SK-N-MC (cell line): ENCODE measurements around the gene STAT5A.
A peak's percentile ranks its signal among the peaks of the same experiment; 100 is the strongest.

ENCODE experiments used
- DNase-seq: peaks from one replicate; pipeline ENCODE4 v3.0.0-alpha.2; 2011; ENCODE audit warnings: low read depth, low spot score
- H3K27ac ChIP-seq: fragments of 200-600 bp; sonication (generic); 2 replicates; pipeline ENCODE4 v1.5.1; 2016; ENCODE audit warnings: mixed run types
- H3K36me3 ChIP-seq: fragments of 200-600 bp; sonication (generic); 2 replicates; pipeline ENCODE4 v1.6.1; 2017; ENCODE audit warnings: antibody characterized with exemption, low read length, mixed read lengths; ENCODE audit not compliant: insufficient read depth
- H3K4me3 ChIP-seq: fragments of 200-600 bp; sonication (generic); 2 replicates; pipeline ENCODE4 v1.5.1; 2016
- H3K9ac ChIP-seq: fragments of 200-600 bp; sonication (generic); 2 replicates; pipeline ENCODE4 v1.8.0; 2017; ENCODE audit warnings: mixed run types, mixed read lengths; ENCODE audit not compliant: insufficient read length
- H3K9me3 ChIP-seq: fragments of 200-600 bp; sonication (generic); 2 replicates; pipeline ENCODE4 v1.6.1; 2017; ENCODE audit warnings: low read depth, mild to moderate bottlenecking, antibody characterized with exemption, low read length, moderate library complexity, mixed read lengths
- EZH2 ChIP-seq: fragments of 200-600 bp; sonication (generic); IDR thresholded peaks from one replicate; pipeline ENCODE4 v1.6.1; 2017; ENCODE audit warnings: antibody characterized with exemption
- FOXP2 ChIP-seq: optimal IDR thresholded peaks from 2 replicates; pipeline ENCODE3; 2011; ENCODE audit warnings: mild to moderate bottlenecking, moderate library complexity; ENCODE audit not compliant: insufficient read depth; ENCODE audit errors: extremely low read length, control extremely low read depth
- POLR2AphosphoS5 ChIP-seq: IDR thresholded peaks from 2 replicates; pipeline ENCODE4 v1.6.1; 2012; ENCODE audit warnings: mild to moderate bottlenecking, low read depth, low read length, borderline replicate concordance

The STAT5A gene

DNA sequence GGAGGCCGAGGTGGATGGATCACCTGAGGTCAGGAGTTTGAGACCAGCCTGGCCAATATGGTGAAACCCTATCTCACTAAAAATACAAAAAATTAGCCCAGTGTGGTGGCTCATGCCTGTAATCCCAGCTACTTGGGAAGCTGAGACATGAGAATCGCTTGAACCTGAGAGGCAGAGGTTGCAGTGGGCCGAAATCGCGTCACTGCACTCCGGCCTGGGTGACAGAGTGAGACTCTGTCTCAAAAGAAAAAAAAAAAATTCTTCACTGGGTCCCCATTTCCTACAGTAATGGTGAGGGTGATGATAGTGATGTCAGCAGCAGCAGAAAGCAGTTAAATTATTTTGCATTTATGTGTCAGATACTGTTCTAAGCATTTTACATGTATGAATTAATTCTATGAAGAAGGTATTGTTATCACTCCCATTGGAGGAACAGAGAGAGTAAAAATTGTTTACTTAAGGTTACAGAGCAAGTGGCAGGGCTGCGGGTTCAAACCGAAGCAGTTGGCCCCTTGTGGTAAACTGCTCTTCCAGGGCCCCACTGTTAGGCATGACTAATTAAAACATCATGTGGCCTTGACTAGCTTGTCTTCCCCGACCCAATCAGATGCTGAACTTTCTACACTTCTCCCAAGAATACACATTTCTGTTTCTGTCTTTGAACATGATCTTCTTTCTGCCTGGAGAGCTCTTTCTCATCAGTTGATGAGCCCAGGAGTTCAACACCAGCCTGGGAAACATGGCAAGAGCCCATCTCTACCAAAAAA lies 54.1 kb downstream of the STAT5A start:
- Histone ChIP-seq H3K9ac (no peak overlapping the region), H3K4me3 (peak overlapping the region; percentile 42), H3K27ac (peak overlapping the region; percentile 83), H3K36me3 (peaks cover 35% of the 10 kb centered on the region), H3K9me3 (no peaks in the 10 kb centered on the region)
- peak; percentile 51 for DNase-seq
- TF ChIP-seq FOXP2, result no peak
- no peak for TF ChIP-seq EZH2
- no peak for TF ChIP-seq POLR2AphosphoS5

DNA sequence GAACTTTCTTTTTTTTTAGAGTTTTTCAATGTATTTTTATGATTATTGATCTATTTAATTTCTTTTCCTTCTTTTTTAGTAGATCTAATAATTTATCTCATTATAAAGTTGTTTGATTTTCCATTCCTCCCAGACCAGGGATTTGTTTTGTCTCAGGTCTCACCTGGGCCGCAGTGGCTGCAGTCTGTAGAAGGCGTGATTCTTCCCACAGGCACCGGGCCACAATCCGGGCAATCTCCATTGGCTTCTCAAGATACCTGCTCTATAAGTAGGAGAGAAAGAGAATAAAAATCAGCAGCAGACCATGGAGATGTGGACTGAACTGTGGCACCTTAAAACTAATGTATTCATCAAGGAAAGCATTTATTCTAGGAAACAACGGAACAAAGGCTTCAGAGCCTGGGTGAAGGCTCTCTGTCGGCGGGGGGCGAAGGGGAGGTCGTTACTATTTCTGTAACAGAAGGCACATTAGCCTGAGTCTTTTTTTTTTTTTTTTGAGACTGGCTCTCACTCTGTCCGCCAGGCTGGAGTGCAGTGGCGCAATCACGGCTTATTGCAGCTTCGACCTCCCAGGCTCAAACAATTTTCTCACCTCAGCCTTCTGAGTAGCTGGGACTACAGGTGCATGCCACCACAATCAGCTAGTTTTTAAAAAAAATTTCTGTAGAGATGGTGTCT lies 57.2 kb downstream of the STAT5A start:
- no peak overlapping the region for H3K4me3 ChIP-seq
- no peaks in the 10 kb centered on the region for H3K9me3 ChIP-seq
- peaks cover 22% of the 10 kb centered on the region for H3K36me3 ChIP-seq
- H3K27ac ChIP-seq, result no peak overlapping the region
- TF ChIP-seq FOXP2 (no peak), POLR2AphosphoS5 (no peak), EZH2 (no peak)
- no peak for DNase-seq
- H3K9ac ChIP-seq, result no peak overlapping the region

DNA sequence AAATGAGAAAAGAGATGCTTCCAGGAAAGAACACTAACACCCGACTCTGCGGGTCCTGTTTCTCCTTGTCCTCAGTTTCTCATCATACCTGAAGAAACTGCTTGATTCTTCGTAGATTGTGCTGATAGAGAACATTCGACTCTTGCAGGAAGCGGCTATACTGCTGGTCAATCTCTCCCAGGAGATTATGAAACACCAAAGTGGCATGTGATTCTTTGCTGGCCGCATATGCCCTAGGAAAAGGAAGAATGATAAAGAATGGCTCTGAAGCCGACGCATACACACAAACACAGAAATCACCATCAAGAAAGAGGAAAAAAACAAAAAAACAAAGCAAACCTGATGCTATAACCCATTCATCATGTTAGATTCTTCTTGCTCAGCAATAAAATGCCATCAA lies 58.2 kb downstream of the STAT5A start:
- no peaks in the 10 kb centered on the region for H3K9me3 ChIP-seq
- H3K4me3 ChIP-seq, result no peak overlapping the region
- no peak overlapping the region for H3K9ac ChIP-seq
- TF ChIP-seq EZH2 (no peak), FOXP2 (no peak), POLR2AphosphoS5 (no peak)
- peaks cover 22% of the 10 kb centered on the region for H3K36me3 ChIP-seq
- DNase-seq, result no peak
- H3K27ac ChIP-seq, result no peak overlapping the region

DNA sequence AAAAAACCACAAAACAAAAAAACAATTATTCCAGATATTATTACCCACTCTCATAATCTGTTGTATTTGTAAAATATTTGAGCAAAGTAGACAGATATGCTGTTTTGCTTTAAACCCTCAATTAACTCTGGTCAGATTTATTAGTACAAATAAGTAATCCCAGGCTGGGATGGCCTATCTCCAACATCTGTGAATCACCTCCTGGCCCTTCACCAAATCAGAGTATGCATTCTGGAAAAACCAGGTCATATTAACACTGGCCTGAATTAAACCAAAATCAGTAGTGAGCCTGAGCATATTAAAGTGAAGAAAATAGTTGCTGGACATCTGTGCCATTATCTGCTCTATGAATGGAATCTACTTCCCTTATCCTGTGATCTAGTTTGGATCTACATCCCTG lies 58.9 kb downstream of the STAT5A start:
- Histone ChIP-seq H3K27ac (no peak overlapping the region), H3K9ac (no peak overlapping the region), H3K9me3 (no peaks in the 10 kb centered on the region), H3K36me3 (peaks cover 22% of the 10 kb centered on the region), H3K4me3 (no peak overlapping the region)
- DNase-seq, result no peak
- TF ChIP-seq EZH2, result no peak
- no peak for TF ChIP-seq POLR2AphosphoS5
- no peak for TF ChIP-seq FOXP2

DNA sequence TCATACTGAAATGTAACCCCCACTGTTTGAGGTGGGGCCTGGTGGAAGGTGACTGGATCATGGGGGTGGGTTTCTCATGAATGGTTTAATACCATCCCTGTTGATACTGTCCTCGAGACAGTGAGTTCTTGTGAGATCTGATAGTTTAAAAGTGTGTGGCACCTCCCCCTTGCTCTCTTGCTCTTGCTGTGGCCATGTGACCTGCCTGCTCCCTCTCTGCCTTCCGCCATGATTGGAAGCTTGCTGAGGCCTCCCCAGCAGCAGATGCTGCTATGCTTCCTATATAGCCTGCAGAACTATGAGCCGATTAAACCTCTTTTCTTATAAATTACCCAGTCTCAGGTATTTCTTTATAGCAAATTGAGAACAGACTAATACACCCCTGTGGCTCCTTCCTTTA lies 59.3 kb downstream of the STAT5A start:
- TF ChIP-seq POLR2AphosphoS5, result no peak
- no peak for TF ChIP-seq EZH2
- TF ChIP-seq FOXP2, result no peak
- no peak overlapping the region for H3K27ac ChIP-seq
- H3K4me3 ChIP-seq, result no peak overlapping the region
- H3K9ac ChIP-seq, result no peak overlapping the region
- no peaks in the 10 kb centered on the region for H3K9me3 ChIP-seq
- peaks cover 22% of the 10 kb centered on the region for H3K36me3 ChIP-seq
- no peak for DNase-seq

DNA sequence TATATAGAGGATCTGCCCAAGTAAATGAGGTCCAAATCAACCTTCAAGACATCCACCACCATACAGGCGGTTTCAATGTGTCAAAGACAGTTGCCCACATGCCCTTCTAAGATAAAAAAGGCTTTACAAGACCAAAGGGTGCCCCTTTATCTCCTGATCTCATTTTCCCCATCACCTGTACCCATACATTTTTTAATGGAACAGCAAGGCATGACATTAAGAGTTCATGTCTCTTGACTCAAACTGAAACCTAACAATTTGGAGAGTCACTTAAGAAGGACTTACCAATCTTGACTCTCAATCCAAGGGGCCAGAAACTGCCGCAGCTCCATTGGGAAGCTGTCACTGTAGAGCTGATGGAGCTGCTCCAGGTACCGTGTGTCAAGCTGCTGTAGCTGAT lies 59.8 kb downstream of the STAT5A start:
- no peak overlapping the region for H3K27ac ChIP-seq
- H3K9me3 ChIP-seq, result no peaks in the 10 kb centered on the region
- DNase-seq, result no peak
- no peak overlapping the region for H3K9ac ChIP-seq
- peaks cover 22% of the 10 kb centered on the region for H3K36me3 ChIP-seq
- no peak overlapping the region for H3K4me3 ChIP-seq
- TF ChIP-seq FOXP2 (no peak), EZH2 (no peak), POLR2AphosphoS5 (no peak)

DNA sequence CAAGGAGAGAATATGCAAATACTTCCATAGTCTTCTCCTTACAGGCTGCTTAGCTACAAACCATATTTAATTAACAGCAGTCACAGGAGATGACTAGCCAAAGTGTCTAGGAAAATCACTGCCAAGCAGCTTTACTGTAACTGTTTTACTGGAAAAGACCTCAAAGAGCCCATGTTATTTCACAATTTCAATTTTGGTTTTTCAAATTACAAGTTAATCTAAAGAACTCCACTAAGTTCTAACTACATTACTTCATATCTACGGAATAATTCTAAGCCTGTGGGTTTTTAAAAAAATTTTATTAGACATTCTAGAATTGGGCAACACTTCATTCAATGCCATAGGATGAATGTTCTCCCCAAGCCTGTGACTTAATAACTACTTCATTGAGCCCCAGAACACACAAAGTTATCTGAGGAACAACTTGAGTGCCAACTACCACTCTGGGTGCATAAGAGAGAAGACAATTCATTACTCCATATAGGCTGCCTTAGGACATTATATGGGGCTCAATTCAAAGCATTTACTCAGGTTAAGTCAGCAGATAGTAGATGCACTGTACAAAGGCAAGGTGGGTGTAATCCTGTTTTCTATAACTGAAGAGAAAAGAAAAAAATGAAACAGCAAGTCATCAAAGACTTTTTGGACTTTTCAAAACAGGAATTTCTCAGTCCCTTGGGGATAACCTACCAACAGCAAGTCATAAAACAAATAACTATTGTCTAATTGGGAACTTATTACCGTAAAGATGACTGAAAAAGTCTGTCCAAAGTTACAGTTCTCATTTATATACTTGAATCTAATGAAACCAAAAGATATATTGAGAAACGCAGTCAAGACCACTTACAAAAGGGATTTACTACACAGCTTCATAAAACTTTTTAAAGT lies 66.9 kb downstream of the STAT5A start:
- H3K36me3 ChIP-seq, result no peaks in the 10 kb centered on the region
- H3K9me3 ChIP-seq, result no peaks in the 10 kb centered on the region
- H3K9ac ChIP-seq, result no peak overlapping the region
- H3K27ac ChIP-seq, result peak overlapping the region; percentile 84
- no peak for TF ChIP-seq FOXP2
- TF ChIP-seq POLR2AphosphoS5, result no peak
- TF ChIP-seq EZH2, result no peak
- DNase-seq, result peak; percentile 76
- peak overlapping the region; percentile 19 for H3K4me3 ChIP-seq

DNA sequence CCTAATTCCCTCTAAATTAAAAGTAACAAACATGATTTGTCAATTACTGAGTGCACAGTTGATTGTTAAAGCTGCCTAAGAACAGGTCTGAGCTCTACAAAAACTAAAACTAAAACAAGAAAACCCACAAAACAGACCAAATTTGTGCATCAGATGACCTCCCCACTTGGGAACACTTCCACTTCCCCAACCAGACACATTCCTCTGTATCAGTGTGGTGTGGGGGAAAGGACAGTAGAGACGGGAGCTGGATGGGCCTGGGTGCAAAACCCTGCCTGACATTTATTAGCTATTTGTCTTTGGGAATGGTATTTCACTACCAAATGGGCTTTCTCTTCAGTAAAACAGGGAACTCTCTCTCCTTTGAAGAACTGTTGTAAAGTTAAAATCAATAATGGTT lies 70.1 kb downstream of the STAT5A start:
- no peak overlapping the region for H3K4me3 ChIP-seq

More for the DNA sequence above, 70.1 kb downstream of the STAT5A start:
- H3K9me3 ChIP-seq, result no peaks in the 10 kb centered on the region
- DNase-seq, result no peak
- H3K36me3 ChIP-seq, result no peaks in the 10 kb centered on the region
- H3K9ac ChIP-seq, result no peak overlapping the region
- no peak for TF ChIP-seq FOXP2
- TF ChIP-seq EZH2, result no peak
- TF ChIP-seq POLR2AphosphoS5, result no peak
- no peak overlapping the region for H3K27ac ChIP-seq
